Karpas-422 (cell line): Measurements from ENCODE around the gene CMTM6. TPM values are rescaled to one million over a fixed set of nuclear protein-coding genes. Genes with fewer than 3 reads are reported as not detected.
A peak's percentile ranks its signal among the peaks of the same experiment; 100 is the strongest.
"Not testable (repeated sequence)": the region's sequence is repeated elsewhere in the genome, so short reads cannot be mapped to it uniquely, and the experiment has no call there.

Experiments
- DNase-seq: peaks from one replicate; pipeline ENCODE4 v3.0.0-alpha.2; 2015
- H2AFZ ChIP-seq: fragments of 200-600 bp; sonication (generic); 2 replicates; pipeline ENCODE4 v1.6.1; 2014; ENCODE audit warnings: antibody characterized with exemption, low read length, mixed read lengths
- H3K27ac ChIP-seq: fragments of 200-600 bp; sonication (generic); 2 replicates; pipeline ENCODE4 v1.5.1; 2014; ENCODE audit warnings: mild to moderate bottlenecking, low read length, moderate library complexity
- H3K27me3 ChIP-seq: fragments of 200-600 bp; sonication (generic); 2 replicates; pipeline ENCODE4 v1.6.1; 2014; ENCODE audit warnings: low read length, mixed read lengths
- H3K36me3 ChIP-seq: fragments of 200-600 bp; sonication (generic); 2 replicates; pipeline ENCODE4 v1.6.1; 2014; ENCODE audit warnings: low read length, mixed read lengths; ENCODE audit not compliant: insufficient read depth
- H3K4me1 ChIP-seq: fragments of 200-600 bp; sonication (generic); 2 replicates; pipeline ENCODE4 v1.6.1; 2014; ENCODE audit warnings: mild to moderate bottlenecking, low read length, mixed read lengths
- H3K4me2 ChIP-seq: fragments of 200-600 bp; sonication (generic); 2 replicates; pipeline ENCODE4 v1.6.1; 2014; ENCODE audit warnings: low read length, low read depth, mild to moderate bottlenecking; ENCODE audit not compliant: poor library complexity, severe bottlenecking
- H3K4me3 ChIP-seq: fragments of 200-600 bp; sonication (generic); 2 replicates; pipeline ENCODE4 v1.5.1; 2014; ENCODE audit warnings: mild to moderate bottlenecking, antibody characterized with exemption, low read length, mixed read lengths
- H3K79me2 ChIP-seq: fragments of 200-600 bp; sonication (generic); 2 replicates; pipeline ENCODE4 v1.6.1; 2014; ENCODE audit warnings: mild to moderate bottlenecking, low read length, mixed read lengths
- H3K9ac ChIP-seq: fragments of 200-600 bp; sonication (generic); 2 replicates; pipeline ENCODE4 v1.6.0; 2014; ENCODE audit warnings: low read length
- H3K9me2 ChIP-seq: fragments of 200-600 bp; sonication (generic), shearing (Covaris generic); replicated peaks from 2 replicates; pipeline ENCODE4 v1.6.0; 2014; ENCODE audit warnings: mild to moderate bottlenecking, low read length, moderate library complexity; ENCODE audit not compliant: insufficient read depth
- H3K9me3 ChIP-seq: fragments of 300-700, 200-600 bp; sonication (generic); 2 replicates; pipeline ENCODE4 v1.6.1; 2014; ENCODE audit warnings: low read length, mixed read lengths
- H4K20me1 ChIP-seq: fragments of 200-600 bp; sonication (generic); 2 replicates; pipeline ENCODE4 v1.6.1; 2014; ENCODE audit warnings: mild to moderate bottlenecking, antibody characterized with exemption, low read length, low read depth; ENCODE audit not compliant: insufficient read depth
- total RNA-seq: library from RNA; depleted of rRNA; stranded (reverse); fragments of >200 nt; shearing (Covaris generic); gene quantifications from 2 replicates; pipeline ENCODE4 v1.2.3, GENCODE V29; 2014; ENCODE audit warnings: low replicate concordance

The CMTM6 gene
- total RNA-seq, 1 experiment from 2014 or later = 171 TPM

DNA sequence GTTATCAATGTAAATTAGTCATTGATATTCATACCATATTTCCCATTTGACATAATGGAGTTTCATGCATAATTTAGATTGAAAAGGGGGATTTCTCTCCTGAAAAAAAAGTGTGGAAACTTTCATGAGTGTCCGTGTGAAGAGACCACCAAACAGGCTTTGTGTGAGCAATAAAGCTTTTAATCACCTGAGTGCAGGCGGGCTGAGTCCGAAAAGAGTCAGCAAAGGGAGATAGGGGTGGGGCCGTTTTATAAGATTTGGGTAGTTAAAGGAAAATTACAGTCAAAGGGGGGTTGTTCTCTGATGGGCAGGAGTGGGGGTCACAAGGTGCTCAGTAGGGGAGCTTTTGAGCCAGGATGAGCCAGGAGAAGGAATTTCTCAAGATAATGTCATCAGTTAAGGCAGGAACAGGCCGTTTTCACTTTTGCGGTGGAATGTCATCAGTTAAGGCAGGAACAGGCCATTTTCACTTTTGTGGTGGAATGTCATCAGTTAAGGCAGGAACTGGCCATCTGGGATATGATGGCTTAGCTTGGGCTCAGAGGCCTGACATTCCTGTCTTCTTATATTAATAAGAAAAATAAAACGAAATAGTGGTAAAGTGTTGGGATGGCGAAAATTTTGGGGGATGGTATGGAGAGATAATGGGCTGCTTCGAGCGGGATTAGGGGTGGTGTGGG, 41.7 kb downstream of the CMTM6 start:
- DNase-seq, H3K79me2 ChIP-seq, H3K36me3 ChIP-seq, H4K20me1 ChIP-seq, H3K9me2 ChIP-seq, H3K9me3 ChIP-seq, H3K27me3 ChIP-seq, H2AFZ ChIP-seq: not testable (repeated sequence)
- H3K4me2 ChIP-seq = peak overlapping the region; percentile 72
- peaks cover 42% of the 10 kb centered on the region for H3K4me1 ChIP-seq
- peak overlapping the region; percentile 57 for H3K9ac ChIP-seq
- peak overlapping the region; percentile 56; the same call in 1 of the 2 replicates for H3K4me3 ChIP-seq
- peak overlapping the region; percentile 80 for H3K27ac ChIP-seq

DNA sequence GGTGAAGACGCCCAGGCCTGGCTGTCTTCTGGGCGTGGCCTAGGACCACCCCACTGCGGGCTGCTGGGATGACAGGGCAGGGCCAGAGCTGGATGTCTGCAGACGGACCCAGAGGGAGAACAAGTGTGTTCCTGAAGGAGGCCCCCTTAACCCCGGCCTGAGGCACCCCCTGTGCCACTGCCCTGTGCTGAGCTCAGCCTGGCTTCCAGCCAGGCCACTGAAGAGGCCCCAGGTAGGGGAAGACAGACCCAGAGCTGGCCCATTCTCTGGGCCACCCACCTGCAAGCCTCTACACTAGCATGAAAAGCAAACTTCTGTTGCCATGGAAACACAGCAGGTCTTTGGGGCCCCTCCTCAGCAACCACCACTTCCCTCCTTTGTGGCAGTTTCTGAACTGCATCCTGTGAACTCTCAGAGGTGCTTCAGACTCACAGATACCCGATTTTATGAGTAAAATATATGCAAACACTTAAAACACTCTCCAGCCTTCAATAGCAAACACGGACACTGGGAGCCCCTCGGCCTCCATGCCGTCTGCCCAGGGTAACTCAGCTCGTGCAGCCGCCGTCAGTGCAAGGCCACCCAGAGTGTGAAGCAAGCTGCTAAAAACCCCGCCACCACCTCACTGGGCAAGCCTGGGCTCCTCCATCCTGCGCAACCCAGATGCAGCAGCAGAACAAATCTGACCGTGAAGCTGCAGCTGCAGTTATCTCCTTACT, 42.5 kb downstream of the CMTM6 start:
- H3K9ac ChIP-seq = peak overlapping the region; percentile 57
- peak overlapping the region; percentile 56; the same call in 1 of the 2 replicates for H3K4me3 ChIP-seq
- peak; percentile 89 for DNase-seq
- no peaks in the 10 kb centered on the region for H3K9me3 ChIP-seq
- H3K9me2 ChIP-seq = no peaks in the 10 kb centered on the region
- H2AFZ ChIP-seq = peak overlapping the region; percentile 63; the same call in 1 of the 2 replicates
- peak overlapping the region; percentile 72 for H3K4me2 ChIP-seq
- no peaks in the 10 kb centered on the region for H3K36me3 ChIP-seq
- H4K20me1 ChIP-seq = no peaks in the 10 kb centered on the region
- no peaks in the 10 kb centered on the region for H3K79me2 ChIP-seq
- no peaks in the 10 kb centered on the region for H3K27me3 ChIP-seq
- peak overlapping the region; percentile 80 for H3K27ac ChIP-seq
- peaks cover 48% of the 10 kb centered on the region for H3K4me1 ChIP-seq

DNA sequence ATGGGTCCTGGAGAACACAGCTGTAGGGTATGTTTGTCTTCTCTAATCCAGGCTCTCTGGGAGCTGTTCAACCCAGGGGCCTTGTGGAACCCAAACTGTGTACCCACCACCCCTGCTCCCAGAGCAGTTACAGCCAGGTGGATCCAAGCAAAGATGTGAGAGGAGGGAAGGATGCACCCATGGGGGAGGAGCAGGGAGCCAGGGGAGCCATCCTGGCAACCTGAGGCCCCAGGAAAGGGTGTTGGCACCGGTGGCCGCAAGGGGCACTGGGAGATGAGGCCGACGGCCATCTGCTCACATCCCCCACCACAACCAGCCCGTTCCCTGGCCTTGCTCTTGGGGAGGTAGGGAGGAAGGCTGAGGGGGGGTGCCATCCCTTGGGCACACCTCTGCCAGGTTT, 43.2 kb downstream of the CMTM6 start:
- DNase-seq = no peak
- Histone ChIP-seq H3K27me3 (no peaks in the 10 kb centered on the region), H3K4me3 (no peak overlapping the region), H3K27ac (peak overlapping the region; percentile 80), H3K9ac (no peak overlapping the region), H4K20me1 (no peaks in the 10 kb centered on the region), H3K79me2 (no peaks in the 10 kb centered on the region), H3K4me1 (peaks cover 48% of the 10 kb centered on the region), H3K9me2 (no peaks in the 10 kb centered on the region), H3K4me2 (no peak overlapping the region), H2AFZ (no peak overlapping the region), H3K36me3 (no peaks in the 10 kb centered on the region), H3K9me3 (no peaks in the 10 kb centered on the region)

DNA sequence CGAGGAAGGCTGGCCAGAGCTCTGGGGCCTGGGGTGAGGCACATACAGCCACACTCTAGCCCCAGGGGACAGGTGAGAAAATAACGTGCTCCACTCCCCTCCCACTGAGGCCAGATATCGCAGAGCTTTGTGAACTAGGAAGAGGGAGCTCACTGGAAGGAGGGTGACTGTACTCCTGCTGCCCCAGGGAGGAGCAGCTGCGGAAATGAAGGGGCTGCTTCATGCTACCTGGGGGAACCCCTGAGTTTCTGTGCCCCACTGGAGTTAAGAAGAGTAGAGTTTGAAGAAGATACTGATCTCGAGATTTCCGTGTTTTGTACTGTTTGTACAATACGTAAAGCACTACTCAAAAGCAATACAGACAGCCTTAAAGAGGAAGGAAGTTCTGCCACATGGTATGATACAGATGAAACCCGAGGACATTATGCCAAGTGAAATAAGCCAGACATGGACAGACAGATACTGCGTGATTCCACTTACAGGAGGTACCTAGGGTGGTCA, 44.6 kb downstream of the CMTM6 start:
- H4K20me1 ChIP-seq = no peaks in the 10 kb centered on the region

DNA sequence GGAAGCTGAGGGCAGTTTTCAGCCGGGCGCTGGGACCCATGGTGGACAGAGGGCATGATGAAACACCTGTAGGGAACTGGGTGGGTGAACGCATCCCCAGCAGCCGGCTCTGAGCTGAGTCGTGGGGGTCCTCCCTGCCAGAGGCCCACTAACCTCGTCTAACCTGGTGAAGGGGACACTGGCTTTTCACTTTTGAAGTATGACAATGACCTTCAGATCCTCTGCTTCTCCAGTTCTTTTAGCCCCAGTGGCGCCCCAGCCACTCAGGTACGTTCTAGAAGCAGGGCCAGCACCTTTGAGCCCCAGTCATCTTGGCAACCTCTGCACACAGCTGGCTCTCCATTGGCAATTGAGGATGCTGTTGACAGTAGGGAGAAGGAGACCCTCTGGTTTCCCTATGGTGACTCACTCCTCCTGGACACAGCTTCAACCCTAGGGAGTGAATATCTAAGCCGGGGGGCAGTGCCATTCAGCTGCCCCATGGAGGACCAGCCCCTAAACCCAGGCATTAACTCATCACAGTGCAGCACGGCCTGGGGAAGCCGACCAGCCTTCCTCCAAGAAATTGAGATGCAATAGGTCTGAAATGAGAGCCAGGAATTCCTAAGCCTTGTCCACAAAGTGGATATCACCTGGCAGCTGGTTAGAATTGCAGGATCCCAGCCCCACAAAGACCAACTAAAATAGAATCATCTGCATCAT, 46.1 kb downstream of the CMTM6 start:
- Histone ChIP-seq H3K27ac (no peak overlapping the region), H3K4me1 (peaks cover 45% of the 10 kb centered on the region), H3K9me2 (no peaks in the 10 kb centered on the region), H3K9me3 (no peaks in the 10 kb centered on the region), H3K36me3 (no peaks in the 10 kb centered on the region), H3K4me2 (no peak overlapping the region), H4K20me1 (no peaks in the 10 kb centered on the region), H3K79me2 (no peaks in the 10 kb centered on the region), H3K9ac (no peak overlapping the region), H3K27me3 (no peaks in the 10 kb centered on the region), H2AFZ (no peak overlapping the region), H3K4me3 (no peak overlapping the region)
- no peak for DNase-seq

More for the DNA sequence above, 44.6 kb downstream of the CMTM6 start:
- peak overlapping the region; percentile 40 for H3K9ac ChIP-seq
- H3K4me3 ChIP-seq = no peak overlapping the region
- no peaks in the 10 kb centered on the region for H3K36me3 ChIP-seq
- H3K79me2 ChIP-seq = no peaks in the 10 kb centered on the region
- no peak overlapping the region for H3K27ac ChIP-seq
- H3K4me2 ChIP-seq = peak overlapping the region; percentile 35
- peaks cover 48% of the 10 kb centered on the region for H3K4me1 ChIP-seq
- H2AFZ ChIP-seq = peak overlapping the region; percentile 35; the same call in 1 of the 2 replicates
- H3K27me3 ChIP-seq = no peaks in the 10 kb centered on the region
- no peaks in the 10 kb centered on the region for H3K9me3 ChIP-seq
- DNase-seq = peak; percentile 56
- no peaks in the 10 kb centered on the region for H3K9me2 ChIP-seq

DNA sequence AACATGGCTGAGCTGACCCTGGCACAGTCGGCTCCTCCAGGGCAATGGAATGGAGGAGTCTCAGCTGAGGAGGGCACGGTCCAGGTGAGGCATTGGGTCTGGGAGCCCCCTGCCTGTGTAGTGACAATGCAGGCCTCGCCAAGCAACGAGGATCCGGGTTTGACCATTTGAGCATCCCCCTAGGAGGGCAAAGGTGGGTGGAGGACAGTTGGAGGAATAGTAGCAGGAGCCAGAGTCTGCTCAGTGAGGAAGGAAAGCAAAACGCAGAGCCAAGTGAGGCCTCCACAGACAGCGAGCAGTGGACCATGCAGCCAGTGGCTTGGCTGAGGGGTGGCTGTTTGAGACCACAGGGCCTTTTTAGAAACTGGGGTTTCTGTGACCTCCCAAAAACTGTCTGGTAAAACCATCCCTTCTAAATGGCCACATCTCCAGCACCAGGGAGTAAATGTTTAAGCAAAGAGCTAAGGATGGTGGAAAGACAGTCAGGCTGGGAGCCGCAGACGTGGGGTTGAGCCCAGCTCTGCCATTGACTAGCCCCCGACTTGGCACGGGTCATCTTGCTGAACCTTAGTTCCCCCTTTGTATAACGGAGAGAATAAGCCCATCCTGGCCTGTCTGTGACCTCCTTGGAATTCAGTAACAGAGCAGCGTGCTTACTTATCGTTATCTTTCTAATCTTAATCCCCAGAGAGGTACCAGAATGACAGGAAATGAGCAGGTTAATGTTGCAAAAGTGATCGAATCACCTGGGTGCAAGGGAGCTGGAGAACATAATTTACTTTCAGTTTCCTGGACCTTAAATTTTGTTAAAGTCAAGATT, 46.8 kb downstream of the CMTM6 start:
- H3K4me3 ChIP-seq = no peak overlapping the region

DNA sequence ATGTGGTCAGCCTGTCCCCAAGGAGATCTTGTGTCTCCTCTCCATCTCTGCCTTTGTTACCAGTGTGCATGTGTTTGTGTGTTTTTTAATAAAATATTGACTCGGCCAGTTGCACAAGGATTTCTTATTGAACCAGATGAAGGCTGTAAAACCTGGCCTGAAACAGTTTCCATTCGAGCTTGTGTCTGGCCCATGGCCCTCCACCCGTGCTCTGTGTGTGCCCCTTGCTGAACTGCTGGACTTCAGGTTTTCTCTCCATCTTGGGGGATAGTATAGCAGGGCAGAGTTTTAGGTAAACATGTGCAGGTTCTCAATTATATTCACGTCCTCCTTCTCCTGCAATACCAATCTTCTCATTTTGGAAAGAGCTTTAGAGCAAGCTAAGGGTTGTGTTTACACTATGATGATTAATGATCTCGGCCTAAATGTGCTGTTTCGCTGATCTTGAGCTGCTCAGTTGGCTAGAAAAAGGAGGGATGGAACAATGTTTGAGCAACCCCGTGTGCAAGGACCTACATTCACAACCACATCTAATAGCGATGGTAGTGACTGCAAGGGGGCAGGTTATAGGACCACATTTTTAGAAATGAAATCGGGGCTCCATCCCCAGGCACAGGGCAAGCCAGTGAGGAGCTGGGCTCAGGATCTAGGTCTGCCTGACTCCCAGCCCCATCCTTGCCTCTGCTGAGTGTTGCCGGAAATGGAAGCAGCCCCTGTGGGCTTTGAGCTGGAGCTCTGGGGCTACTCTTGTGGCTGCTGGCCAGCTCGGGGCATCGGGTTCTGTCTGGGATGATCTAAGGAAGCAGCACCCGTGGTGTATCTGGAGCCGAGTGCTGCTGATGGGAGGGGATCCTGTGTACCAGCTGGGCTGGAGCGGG, 47.7 kb downstream of the CMTM6 start:
- Histone ChIP-seq H3K4me1 (peaks cover 30% of the 10 kb centered on the region), H3K4me2 (no peak overlapping the region), H3K27me3 (no peaks in the 10 kb centered on the region), H3K9me2 (no peaks in the 10 kb centered on the region), H3K4me3 (no peak overlapping the region), H3K36me3 (no peaks in the 10 kb centered on the region), H4K20me1 (no peaks in the 10 kb centered on the region), H3K9me3 (no peaks in the 10 kb centered on the region), H3K9ac (no peak overlapping the region), H3K79me2 (no peaks in the 10 kb centered on the region), H2AFZ (no peak overlapping the region), H3K27ac (no peak overlapping the region)
- DNase-seq = no peak

More for the DNA sequence above, 46.8 kb downstream of the CMTM6 start:
- Histone ChIP-seq H3K36me3 (no peaks in the 10 kb centered on the region), H4K20me1 (no peaks in the 10 kb centered on the region), H3K79me2 (no peaks in the 10 kb centered on the region), H3K4me1 (peaks cover 39% of the 10 kb centered on the region), H3K27me3 (no peaks in the 10 kb centered on the region), H3K9me2 (no peaks in the 10 kb centered on the region), H3K9me3 (no peaks in the 10 kb centered on the region), H3K4me2 (no peak overlapping the region), H3K27ac (no peak overlapping the region), H3K9ac (no peak overlapping the region), H2AFZ (no peak overlapping the region)
- DNase-seq = no peak
